ENCODE results near the gene TNP2. TPM values are rescaled to one million over a fixed set of nuclear protein-coding genes. Genes with fewer than 3 reads are reported as not detected.

TNP2 gene
- polyA plus RNA-seq, 1 donor = not detected

- H3K4me1 ChIP-seq (ENCODE audit: control insufficient read depth, insufficient read depth, low read length) = peaks cover 13% of the 10 kb centered on the region
- peaks cover 3% of the 10 kb centered on the region for H3K9me3 ChIP-seq (ENCODE audit: control insufficient read depth, low read depth, low read length)
- 80% methylated on average over 1 of the region's 29 CpGs for WGBS (ENCODE audit: insufficient coverage, low lambda C conversion rate)
- H3K27ac ChIP-seq (ENCODE audit: low read length) = no peak overlapping the region
- H3K36me3 ChIP-seq (ENCODE audit: control insufficient read depth, insufficient read depth, low read length) = no peaks in the 10 kb centered on the region
- DNase-seq = no peak
- H3K4me3 ChIP-seq (ENCODE audit: low read length) = peak overlapping the region; percentile 38
- peaks cover 13% of the 10 kb centered on the region for H3K27me3 ChIP-seq (ENCODE audit: control insufficient read depth, insufficient read depth, low read length)
Observed at GRCh38 chr16:11253995-11254912, 14.9 kb downstream of the TNP2 start.

- Histone ChIP-seq H3K27me3 (ENCODE audit: control insufficient read depth, insufficient read depth, low read length) (peaks cover 13% of the 10 kb centered on the region), H3K36me3 (ENCODE audit: control insufficient read depth, insufficient read depth, low read length) (no peaks in the 10 kb centered on the region), H3K4me1 (ENCODE audit: control insufficient read depth, insufficient read depth, low read length) (peaks cover 13% of the 10 kb centered on the region), H3K9me3 (ENCODE audit: control insufficient read depth, low read depth, low read length) (peaks cover 3% of the 10 kb centered on the region), H3K4me3 (ENCODE audit: low read length) (no peak overlapping the region), H3K27ac (ENCODE audit: low read length) (no peak overlapping the region)
- no peak for DNase-seq
- WGBS (ENCODE audit: insufficient coverage, low lambda C conversion rate) = no CpG with 5 or more reads among the region's 5 CpGs
Observed at GRCh38 chr16:11253009-11253994, 15.8 kb downstream of the TNP2 start.

- no peak overlapping the region for H3K27ac ChIP-seq (ENCODE audit: low read length)
- no peak overlapping the region for H3K4me3 ChIP-seq (ENCODE audit: low read length)
- DNase-seq = no peak
- H3K27me3 ChIP-seq (ENCODE audit: control insufficient read depth, insufficient read depth, low read length) = peaks cover 13% of the 10 kb centered on the region
- no peaks in the 10 kb centered on the region for H3K36me3 ChIP-seq (ENCODE audit: control insufficient read depth, insufficient read depth, low read length)
- WGBS (ENCODE audit: insufficient coverage, low lambda C conversion rate) = no CpG with 5 or more reads among the region's 8 CpGs
- H3K9me3 ChIP-seq (ENCODE audit: control insufficient read depth, low read depth, low read length) = peaks cover 3% of the 10 kb centered on the region
- peaks cover 12% of the 10 kb centered on the region for H3K4me1 ChIP-seq (ENCODE audit: control insufficient read depth, insufficient read depth, low read length)
Observed at GRCh38 chr16:11252482-11252931, 16.6 kb downstream of the TNP2 start.

DNA sequence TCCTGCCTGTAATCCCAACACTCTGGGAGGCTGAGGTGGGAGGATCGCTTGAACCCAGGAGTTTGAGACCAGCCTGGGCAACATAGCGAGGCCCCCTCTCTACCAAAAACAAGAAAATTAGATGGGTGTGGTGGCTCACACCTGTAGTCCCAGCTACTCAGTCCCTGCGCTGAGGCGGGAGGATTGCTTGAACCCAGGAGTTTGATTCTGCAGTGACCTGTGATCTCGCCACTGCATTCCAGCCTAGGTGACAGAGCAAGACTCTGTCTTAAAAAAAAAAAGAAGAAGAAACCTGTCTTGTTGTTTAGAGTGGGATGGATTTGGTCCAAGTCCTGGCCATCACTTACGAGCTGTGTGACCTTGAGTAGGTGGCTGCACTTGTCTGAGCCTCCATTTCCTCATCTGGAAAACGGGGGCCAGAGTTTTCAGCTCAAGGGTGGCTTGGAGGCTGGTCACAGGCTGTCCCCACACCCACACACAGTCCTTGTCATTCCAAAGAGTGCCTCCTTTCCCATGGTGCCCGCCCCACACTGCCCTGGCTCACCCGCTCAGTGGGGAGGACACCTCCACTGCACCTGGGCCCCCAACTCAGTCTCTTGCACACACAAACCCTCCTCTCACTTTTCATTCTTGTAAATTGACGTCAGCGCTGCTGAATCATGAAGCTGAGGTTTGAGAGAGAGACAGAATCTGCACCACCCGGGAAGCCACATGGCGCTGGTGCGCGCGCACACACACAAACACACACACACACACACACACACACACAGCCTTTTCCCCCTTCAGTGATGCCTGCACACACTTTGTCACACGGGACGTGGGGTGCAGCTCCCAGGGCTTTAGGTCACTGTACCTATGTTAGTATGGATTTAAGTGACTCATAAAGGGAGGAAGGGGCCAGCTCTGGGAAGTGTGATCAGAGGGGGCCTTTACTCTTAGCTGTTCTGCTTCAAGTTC lies 17.3 kb downstream of the TNP2 start:
- DNase-seq = peak in 1 of 2 donors; percentile 28
- peaks cover 3% of the 10 kb centered on the region for H3K9me3 ChIP-seq (ENCODE audit: control insufficient read depth, low read depth, low read length)
- peaks cover 5% of the 10 kb centered on the region for H3K4me1 ChIP-seq (ENCODE audit: control insufficient read depth, insufficient read depth, low read length)
- WGBS (ENCODE audit: insufficient coverage, low lambda C conversion rate) = no CpG with 5 or more reads among the region's 18 CpGs
- peaks cover 13% of the 10 kb centered on the region for H3K27me3 ChIP-seq (ENCODE audit: control insufficient read depth, insufficient read depth, low read length)
- H3K4me3 ChIP-seq (ENCODE audit: low read length) = no peak overlapping the region
- no peaks in the 10 kb centered on the region for H3K36me3 ChIP-seq (ENCODE audit: control insufficient read depth, insufficient read depth, low read length)
- no peak overlapping the region for H3K27ac ChIP-seq (ENCODE audit: low read length)

DNA sequence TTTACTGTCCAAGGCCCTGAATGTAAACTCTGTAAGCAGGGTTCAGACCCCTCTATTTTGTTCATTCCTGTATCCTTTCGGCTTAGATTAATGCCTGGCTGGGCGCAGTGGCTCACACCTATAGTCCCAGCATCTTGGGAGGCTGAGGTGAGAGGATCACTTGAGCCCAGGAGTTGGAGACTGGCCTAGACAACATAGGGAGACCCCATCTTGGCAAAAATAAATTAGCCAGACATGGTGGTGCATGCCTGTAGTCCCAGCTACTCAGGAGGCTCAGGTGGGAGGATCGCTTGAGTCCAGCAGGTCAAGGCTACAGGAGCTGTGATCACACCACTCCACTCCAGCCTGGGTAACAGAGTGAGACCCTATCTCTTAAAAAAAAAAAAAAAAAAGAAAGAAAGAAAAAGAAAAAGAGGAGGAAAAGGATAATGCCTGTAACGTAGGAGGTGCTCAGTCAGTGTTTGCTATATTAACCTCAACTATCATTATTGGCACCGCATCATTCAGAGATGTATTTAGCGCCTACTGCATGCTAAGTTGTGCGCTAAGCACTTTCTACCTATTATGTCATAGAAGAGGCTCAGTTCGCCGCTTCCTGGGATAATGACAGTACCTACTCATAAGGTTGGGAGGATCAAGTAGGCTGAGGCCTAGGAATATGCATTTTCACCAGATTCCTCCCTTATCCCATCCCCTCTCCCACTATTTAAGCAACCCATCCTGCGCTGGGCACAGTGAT lies 18.2 kb downstream of the TNP2 start:
- Histone ChIP-seq H3K4me1 (ENCODE audit: control insufficient read depth, insufficient read depth, low read length) (peaks cover 4% of the 10 kb centered on the region), H3K36me3 (ENCODE audit: control insufficient read depth, insufficient read depth, low read length) (no peaks in the 10 kb centered on the region), H3K27me3 (ENCODE audit: control insufficient read depth, insufficient read depth, low read length) (peaks cover 13% of the 10 kb centered on the region), H3K27ac (ENCODE audit: low read length) (no peak overlapping the region), H3K9me3 (ENCODE audit: control insufficient read depth, low read depth, low read length) (peaks cover 3% of the 10 kb centered on the region), H3K4me3 (ENCODE audit: low read length) (no peak overlapping the region)
- 100% methylated on average over 1 of the region's 10 CpGs for WGBS (ENCODE audit: insufficient coverage, low lambda C conversion rate)
- DNase-seq = no peak

DNA sequence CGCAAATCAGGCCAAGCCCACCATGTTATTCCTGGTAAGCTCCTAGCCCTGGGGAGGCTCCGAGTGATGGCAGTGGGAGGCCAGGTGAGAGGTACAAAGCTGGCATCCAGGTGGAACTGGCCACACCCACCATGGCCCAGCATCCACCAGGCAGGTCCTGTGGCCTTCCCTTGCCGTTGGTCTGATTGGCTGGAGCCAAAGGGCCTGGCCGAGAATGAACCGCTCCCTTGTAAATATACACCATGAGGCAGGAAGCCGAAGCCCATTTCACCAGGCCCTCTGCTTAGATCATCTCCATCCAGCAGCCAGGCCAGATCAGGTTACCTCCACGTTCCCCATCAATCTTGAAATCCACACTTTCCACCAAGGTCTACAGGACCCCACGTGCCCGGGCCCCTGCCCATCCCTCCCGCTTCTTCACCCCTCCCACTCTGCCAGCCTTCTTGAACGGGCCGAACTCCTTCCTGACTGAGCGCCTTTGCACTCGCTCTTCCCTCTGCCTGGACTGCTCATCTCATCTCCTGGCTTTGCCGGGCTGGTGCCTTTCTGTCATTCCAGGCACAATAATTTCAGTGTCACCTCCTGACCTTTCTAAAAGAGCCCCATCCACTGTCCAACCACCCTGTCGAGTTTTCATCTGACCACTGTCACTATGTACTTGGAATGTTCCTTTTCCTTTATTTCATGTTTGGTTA lies 18.9 kb downstream of the TNP2 start:
- Histone ChIP-seq H3K27me3 (ENCODE audit: control insufficient read depth, insufficient read depth, low read length) (peaks cover 13% of the 10 kb centered on the region), H3K4me1 (ENCODE audit: control insufficient read depth, insufficient read depth, low read length) (peaks cover 4% of the 10 kb centered on the region), H3K4me3 (ENCODE audit: low read length) (no peak overlapping the region), H3K9me3 (ENCODE audit: control insufficient read depth, low read depth, low read length) (peaks cover 3% of the 10 kb centered on the region), H3K36me3 (ENCODE audit: control insufficient read depth, insufficient read depth, low read length) (no peaks in the 10 kb centered on the region), H3K27ac (ENCODE audit: low read length) (no peak overlapping the region)
- no peak for DNase-seq
- WGBS (ENCODE audit: insufficient coverage, low lambda C conversion rate) = 41% methylated on average over 2 of the region's 16 CpGs

DNA sequence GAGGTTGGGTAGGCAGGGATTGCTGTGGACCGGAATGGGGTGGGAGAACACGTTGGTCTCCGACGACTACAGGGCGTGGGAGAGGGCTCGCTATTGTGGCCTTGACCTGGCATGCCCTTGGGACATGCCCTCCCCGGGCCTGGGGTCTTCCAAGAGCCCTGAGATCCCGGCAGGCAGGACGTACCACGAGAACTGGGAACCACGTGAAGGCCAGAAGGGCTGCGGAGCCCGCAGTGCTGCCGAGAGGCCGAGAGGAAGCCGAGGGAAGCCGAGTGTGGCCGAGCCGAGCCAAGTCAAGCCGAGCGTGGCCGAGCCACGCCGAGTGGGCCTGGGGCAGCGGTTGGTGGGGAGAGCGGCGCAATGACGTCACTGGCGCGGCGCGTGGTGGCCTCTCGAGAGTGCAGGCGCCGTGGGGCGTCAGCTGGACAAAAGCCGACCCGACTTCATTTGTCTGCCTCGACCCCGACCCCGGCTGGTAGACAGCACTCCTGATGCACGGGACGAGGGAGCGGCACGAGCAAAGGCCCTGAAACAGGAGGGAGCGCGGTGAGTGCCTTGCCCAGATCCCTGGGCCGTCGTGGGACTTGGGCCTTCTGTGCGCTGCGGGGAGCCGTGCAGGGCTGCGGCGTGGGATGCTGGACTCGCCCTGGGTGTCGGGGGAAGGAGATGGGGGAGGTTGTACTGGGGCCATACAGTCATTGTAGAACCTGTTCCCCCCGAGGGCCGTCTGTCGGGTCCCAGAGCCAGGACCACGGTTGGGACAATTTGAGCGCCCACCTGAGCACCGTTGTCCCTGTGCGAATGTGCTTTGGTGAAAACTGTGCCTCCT lies 19.7 kb downstream of the TNP2 start:
- H3K27me3 ChIP-seq (ENCODE audit: control insufficient read depth, insufficient read depth, low read length) = peaks cover 11% of the 10 kb centered on the region
- no peak overlapping the region for H3K4me3 ChIP-seq (ENCODE audit: low read length)
- peaks cover under 1% of the 10 kb centered on the region for H3K9me3 ChIP-seq (ENCODE audit: control insufficient read depth, low read depth, low read length)
- H3K27ac ChIP-seq (ENCODE audit: low read length) = no peak overlapping the region
- DNase-seq = no peak
- peaks cover 1% of the 10 kb centered on the region for H3K4me1 ChIP-seq (ENCODE audit: control insufficient read depth, insufficient read depth, low read length)
- H3K36me3 ChIP-seq (ENCODE audit: control insufficient read depth, insufficient read depth, low read length) = no peaks in the 10 kb centered on the region
- no CpG with 5 or more reads among the region's 63 CpGs for WGBS (ENCODE audit: insufficient coverage, low lambda C conversion rate)

GRCh38 chr16:11248133-11248532 lies 21.0 kb downstream of the TNP2 start:
- Histone ChIP-seq H3K27ac (ENCODE audit: low read length) (no peak overlapping the region), H3K9me3 (ENCODE audit: control insufficient read depth, low read depth, low read length) (no peaks in the 10 kb centered on the region), H3K27me3 (ENCODE audit: control insufficient read depth, insufficient read depth, low read length) (peaks cover 2% of the 10 kb centered on the region), H3K36me3 (ENCODE audit: control insufficient read depth, insufficient read depth, low read length) (no peaks in the 10 kb centered on the region), H3K4me3 (ENCODE audit: low read length) (no peak overlapping the region), H3K4me1 (ENCODE audit: control insufficient read depth, insufficient read depth, low read length) (no peaks in the 10 kb centered on the region)
- no peak for DNase-seq
- no CpG with 5 or more reads among the region's 8 CpGs for WGBS (ENCODE audit: insufficient coverage, low lambda C conversion rate)

Measured in large intestine (tissue), 3 donors.